HG02759 (cell line): ENCODE results near the gene PLXDC1.

Source experiments
- ATAC-seq: cut with Tn5 transposase; IDR thresholded peaks from one replicate; pipeline ENCODE4 v1.9.1; 2021; ENCODE audit warnings: mild to moderate bottlenecking, moderate library complexity; ENCODE audit not compliant: unreplicated experiment

PLXDC1 gene

DNA sequence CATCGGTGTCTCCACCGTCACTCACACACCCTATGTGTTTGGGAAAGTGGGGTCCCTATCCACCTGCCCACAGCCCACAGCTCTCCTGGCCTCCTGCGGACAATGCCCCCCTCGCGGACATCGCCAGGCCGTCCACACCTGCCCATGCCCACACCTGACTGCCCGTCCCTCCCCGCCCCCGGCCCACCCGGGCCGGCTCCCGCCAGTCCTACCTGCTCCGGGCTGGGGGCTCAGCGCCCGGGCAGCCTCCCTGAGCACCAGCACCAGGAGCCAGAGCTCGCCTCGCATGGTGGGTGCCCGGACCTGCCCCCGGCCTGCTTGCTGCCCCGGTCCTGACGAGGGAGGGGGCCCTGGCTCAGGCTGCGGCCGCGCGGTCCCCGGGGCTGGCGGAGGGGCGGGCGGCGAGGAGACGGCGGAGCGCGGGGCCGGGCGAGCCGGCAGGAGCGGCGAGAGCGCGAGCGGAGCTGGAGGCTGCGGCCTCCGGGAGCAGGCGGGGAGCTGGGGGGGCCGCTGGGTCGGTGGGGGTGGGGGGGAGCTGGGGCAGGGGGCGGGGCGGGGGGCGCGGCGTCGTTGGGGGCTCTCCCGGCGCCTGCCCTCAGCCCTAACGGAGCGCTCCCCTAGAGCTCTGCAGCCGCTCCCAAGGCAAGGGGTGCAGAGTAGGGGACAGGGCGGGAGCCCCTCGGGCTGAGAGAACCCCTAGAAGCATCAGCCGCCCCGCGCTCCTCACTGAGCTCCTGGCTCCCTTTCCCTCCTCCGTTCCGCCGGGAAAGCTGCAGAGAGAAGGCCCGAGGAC lies at the start of gene PLXDC1:
Gene PLXDC1 (minus strand): TSS at position 488 of the 793 bp plus-strand sequence. CDS start 200 bp downstream, at position 288.
- ATAC-seq, result no peak

DNA sequence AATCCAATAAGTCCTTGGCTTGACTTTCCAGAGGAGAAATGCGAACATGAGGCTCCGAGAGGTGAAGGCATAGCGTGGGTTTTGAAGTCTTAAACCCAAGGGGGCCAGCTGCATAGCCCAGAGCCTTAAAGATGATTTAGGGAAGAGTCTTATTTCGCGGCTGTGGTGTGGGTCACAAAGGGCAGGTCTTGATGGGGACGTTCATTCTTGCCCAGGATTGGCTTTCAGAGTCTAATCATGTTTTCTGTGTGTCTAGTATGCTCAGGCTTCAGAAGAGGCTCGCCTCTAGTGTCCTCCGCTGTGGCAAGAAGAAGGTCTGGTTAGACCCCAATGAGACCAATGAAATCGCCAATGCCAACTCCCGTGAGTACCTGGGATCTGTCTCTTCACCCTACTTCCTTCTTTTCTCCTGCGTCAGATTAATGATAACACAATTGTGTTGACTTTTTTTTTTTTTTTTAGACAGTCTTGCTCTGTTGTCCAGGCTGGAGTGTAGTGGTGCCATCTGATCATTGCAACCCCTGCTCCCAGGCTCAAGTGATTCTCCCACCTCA lies 49.6 kb upstream of the PLXDC1 start:
- no peak for ATAC-seq

DNA sequence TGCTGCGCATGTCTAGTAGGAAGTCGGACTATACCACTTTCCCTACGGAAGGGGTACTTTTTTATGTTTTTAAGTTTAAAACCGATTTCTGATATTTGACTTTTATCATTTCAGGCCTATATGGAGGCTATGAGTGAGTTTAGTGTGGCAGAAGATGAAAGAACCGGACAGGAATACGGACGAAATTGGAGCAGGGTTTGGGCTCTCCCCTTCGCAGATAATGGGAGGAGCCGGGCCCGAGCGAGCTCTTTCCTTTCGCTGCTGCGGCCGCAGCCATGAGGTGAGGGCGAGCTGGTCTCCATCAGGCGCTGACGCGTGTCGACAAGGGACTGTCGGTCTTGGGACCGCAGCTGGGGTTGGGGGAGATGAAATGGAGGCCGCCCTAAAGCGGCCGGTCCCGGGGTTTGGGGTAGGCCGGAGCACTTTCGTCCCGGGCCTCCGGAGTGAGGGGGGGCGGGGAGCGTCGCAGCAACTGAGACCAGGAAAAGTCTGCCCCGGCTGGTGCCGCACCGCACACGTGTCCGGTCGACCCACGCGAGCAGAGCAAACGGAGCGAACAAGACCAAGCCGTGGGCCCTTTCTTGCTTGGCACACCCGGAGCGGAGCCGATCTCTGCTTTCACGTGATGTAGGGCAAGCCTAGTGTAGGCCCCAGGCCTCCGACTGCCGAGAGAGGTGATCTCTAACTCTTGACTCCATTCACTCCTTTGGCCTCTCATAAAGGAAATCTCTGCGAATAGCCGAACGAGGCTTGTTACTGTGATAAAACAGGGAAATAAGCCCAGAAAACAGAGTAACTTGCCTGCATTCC lies 48.8 kb upstream of the PLXDC1 start, which contains the start of gene RPL19:
Gene RPL19 (plus strand): TSS at position 214 of the 810 bp plus-strand sequence. CDS start 62 bp downstream, at position 276.
- peak; percentile 67 for ATAC-seq

- peak; percentile 62 for ATAC-seq
Observed at GRCh38 chr17:39199820-39200069, 48.3 kb upstream of the PLXDC1 start.

DNA sequence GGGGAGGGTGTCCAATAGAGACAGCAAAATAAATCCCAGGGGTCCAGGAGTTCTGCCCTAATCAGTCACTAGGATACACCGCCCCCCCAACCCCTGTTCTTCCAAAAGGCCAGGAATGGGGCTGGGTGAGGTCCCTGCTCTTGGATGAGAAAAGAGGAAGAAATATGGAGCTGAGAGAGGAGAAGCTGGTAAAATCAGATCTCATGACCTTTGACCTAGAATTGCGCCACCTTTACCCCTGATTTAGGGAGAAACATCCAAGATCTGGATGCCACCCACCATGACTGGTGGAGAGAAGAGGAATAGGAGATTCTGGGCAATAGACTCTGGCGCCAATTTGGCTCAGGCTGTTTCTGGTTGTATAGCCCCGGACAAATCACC lies 46.7 kb upstream of the PLXDC1 start:
- no peak for ATAC-seq

- peak; percentile 42 for ATAC-seq
Observed at GRCh38 chr17:39197380-39198185, 46.1 kb upstream of the PLXDC1 start, which contains the start of gene CACNB1. Gene CACNB1, minus strand, starts transcription at chr17:39197669. Its CDS starts 174 bp downstream, at chr17:39197495.

- ATAC-seq, result no peak
Observed at GRCh38 chr17:39196808-39197291, 45.4 kb upstream of the PLXDC1 start.

DNA sequence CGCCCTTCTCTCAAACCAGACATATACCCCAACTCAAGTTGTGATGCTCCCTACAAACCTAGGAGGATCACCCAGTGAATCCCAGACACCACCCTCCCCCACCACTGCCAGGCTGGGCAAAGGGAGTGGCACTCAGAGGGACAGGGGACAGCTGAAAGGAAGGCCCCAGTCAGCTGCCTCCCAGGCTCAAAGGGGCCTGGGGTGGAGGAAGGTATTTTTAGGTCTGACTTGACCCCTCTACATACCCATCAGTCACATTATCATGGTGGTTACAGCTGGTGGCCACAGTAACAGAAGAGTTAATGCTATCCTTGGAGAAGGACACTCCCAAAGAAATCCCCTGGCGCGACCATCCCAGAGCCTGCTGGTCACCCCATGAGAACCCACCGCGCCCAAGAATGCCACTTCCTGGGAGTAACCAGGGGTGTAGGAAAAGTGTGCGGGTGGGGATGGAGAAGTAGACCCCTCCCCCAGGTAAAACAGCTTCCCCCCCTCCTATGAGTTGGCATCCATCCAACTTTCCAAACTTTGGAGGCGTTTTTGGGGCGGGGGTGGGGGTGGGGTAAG lies 44.9 kb upstream of the PLXDC1 start:
- ATAC-seq, result no peak

DNA sequence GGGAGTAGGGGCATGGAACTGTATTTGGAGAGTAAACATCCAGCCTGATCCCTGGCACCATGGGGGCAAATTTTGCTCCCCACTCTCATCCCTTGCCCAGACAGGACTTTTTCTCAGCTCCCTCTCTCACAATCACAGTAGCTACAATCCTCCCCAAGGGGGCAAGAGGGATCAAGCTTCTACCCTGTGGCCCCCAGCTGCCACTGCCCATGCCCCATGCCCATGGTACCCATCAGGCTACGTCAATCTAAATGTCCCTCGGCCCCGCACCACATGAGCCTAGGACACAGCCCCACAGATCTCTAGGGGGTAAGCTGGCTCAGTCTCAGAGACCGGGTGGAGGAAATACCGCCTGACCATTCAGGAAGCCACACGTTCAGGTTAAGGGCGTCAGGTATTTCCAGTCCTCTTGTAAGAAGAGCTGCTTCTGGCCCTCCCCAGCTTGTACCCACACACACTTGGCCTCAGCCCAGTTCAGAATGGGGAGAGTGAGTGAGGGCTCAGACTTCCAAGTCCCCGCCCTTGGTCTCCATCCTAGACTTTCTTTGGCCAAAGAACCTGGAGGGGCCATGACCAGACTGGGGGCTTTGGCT lies 44.2 kb upstream of the PLXDC1 start:
- ATAC-seq, result no peak

DNA sequence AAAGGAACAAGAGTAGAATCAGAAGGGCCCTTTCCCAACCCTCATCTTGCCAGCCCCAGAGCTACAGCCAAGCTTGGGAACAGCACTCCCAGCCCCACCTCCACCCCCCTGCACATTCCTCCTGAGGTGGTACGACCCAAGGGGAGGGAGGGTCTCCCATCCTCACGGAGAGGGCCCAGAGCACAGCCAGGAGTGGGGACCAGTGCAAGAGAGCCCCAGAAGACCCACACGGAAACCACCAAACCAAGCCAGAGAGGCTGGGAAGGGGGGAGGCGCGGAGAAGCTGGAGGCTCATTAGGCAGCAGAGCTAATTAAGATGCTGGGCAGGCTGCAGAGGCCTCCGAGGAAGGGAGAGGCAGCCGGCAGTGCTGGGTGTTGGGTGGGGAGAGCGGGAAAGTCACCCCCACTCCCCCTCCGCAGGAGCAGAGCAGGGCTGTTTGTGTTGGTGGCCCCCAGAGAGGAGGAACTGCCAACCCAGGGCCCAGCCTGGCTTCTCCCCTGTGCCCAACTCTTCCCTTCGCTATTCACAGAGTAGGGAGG lies 43.6 kb upstream of the PLXDC1 start:
- ATAC-seq, result no peak

DNA sequence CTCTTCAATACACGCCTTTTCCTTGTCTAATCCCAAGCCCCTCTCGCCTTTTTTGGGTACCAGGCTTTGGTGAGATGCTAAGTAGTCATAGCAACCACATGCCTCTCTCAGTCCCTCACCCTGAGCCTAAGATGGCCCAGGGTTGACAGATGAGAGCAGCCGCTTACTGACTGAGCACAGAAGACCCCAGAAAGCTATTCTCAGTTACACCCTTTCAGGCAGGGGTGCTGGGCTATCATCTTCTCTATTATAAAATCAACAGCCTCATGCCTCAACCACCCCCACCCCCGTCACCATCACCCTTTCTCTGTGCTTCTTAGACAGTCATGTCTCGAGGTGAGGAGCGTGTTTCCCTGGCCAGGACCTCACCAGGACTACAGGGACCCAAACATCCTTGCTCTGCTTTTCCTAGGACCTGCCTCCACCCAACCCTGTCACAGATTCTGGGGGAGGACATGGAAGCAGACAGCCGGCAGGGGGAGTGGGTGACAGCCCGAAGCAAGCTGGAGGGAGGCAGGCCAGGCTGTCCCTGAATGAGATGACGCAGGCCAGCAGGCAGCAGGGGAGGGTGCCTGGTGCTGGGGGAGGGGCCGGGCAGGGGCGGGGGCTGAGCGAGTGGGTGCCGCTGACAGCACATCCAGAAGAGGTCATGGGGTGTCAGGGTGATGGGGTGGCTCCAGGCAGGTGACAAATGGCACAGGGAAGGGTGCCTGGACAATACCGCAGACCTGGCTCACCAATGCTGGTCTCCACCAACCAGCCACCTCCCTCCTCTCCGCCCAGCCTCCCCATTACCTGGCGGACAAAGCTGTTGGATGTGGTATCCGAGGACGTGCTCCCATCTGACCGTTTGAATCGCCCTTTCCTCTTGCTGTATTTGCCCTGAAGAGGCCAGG lies 42.9 kb upstream of the PLXDC1 start:
- ATAC-seq, result no peak

- no peak for ATAC-seq
Observed at GRCh38 chr17:39193346-39193745, 41.9 kb upstream of the PLXDC1 start.

DNA sequence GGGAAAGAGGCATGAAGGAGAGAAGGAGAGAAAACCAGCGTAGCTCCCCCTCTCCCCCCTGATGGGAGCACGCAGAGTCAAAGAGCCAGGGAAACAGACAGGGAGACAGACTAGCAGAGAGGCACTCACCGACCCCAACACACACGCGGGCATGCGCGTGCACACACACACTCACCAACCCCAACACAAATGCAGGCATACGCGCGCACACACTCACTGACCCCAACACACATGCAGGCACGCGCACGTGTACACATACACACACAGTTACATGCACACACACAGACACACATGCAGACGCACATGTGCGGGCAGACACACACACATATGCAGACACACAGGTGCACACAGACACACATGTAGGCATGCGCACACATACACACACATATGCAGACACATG lies 41.5 kb upstream of the PLXDC1 start:
- ATAC-seq, result no peak

DNA sequence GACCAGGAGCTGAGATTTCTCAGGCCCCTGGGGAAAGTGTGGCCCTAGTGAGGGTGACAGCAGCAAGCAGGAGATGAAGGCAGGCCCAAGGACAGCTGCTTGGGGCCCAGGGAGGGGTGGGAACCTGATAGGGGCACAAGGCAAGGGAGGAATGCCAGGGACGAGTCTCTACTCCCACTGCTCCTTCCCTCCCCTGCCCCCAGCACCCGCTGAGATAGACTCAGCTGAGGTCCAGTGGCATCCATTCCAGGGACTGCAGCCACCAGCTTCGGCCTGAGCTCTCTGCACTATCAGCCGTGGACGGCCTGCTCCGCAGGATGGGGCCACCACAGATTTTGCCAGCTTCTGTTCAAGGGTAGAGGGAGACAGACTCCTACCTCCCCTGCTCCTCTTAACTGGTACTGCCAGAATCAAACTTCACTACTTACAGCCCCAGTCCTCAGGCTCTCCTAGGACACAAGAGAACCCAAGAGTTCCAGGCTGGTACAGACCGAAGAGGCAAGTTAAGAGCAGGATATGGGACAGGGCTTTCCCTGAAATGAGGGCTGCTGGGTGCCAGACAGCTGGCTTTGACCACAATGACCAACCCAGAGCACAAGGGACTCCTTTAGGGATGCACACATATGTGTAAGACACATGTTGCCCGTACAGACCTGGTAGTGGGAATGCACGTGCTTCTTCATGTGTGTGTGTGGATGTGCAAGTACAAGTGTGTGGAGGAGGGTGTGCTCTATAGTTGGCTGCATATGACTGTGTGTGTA lies 40.5 kb upstream of the PLXDC1 start:
- no peak for ATAC-seq

- ATAC-seq, result no peak
Observed at GRCh38 chr17:39187152-39187830, 35.9 kb upstream of the PLXDC1 start.

GRCh38 chr17:39186481-39187002 lies 35.1 kb upstream of the PLXDC1 start:
- no peak for ATAC-seq

DNA sequence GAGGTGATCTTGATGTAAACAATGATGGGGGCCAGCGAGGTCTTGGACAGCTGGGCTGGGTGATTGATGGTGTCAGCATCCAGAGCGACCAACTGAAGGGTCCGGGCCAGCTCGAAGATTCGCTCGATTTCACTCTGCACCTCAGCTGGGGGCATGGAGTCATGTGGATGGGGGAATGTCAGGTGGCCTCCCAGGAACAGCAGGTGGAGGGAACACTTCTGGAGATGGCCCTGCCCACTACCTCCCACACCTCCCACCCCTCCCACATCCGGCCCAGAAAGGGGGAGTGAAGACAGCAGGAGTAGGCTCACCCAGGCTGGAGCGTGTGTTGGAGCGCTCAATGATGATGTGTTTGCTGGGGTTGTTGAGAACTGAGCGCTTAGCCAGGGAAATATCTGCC lies 32.3 kb upstream of the PLXDC1 start:
- ATAC-seq, result no peak
